ENCODE data around the gene ISCA1. TPM values are rescaled to one million over a fixed set of nuclear protein-coding genes. Genes with fewer than 3 reads are reported as not detected.
"Not testable (repeated sequence)": the region's sequence is repeated elsewhere in the genome, so short reads cannot be mapped to it uniquely, and the experiment has no call there.

Gene ISCA1
- total RNA-seq, 6 experiments from 2014 or later, result 15.6 to 37.2 (median 26.7) TPM

- 87% methylated on average over 4 of the region's 5 CpGs for WGBS (ENCODE audit: insufficient coverage, low coverage, low lambda C conversion rate, missing lambda C conversion rate)
- ATAC-seq (no peak), DNase-seq (no peak)
- Histone ChIP-seq H3K27me3 (no peaks in the 10 kb centered on the region), H3K27ac (no peak overlapping the region), H3K4me3 (no peak overlapping the region), H3K9me3 (no peaks in the 10 kb centered on the region), H3K36me3 (peaks cover 0 to 94% (median 50%) of the 10 kb centered on the region in 4 donors), H3K4me1 (no peaks in the 10 kb centered on the region)
- TF ChIP-seq POLR2A (IDR thresholded peaks at IDR 0.05), result no peak
- TF ChIP-seq CTCF (IDR thresholded peaks at IDR 0.05), result no peak
- intact Hi-C loops (cut with DNase I), result no loop called here
Observed at GRCh38 chr9:86321373-86321772, 39.0 kb upstream of the ISCA1 start.

GRCh38 chr9:86318187-86318586 is 35.8 kb upstream of the ISCA1 start:
- H3K27ac ChIP-seq, result no peak overlapping the region
- H3K4me1 ChIP-seq, result no peaks in the 10 kb centered on the region
- DNase-seq (no peak), ATAC-seq (no peak)
- peaks cover 0 to 92% (median 49%) of the 10 kb centered on the region in 4 donors for H3K36me3 ChIP-seq
- intact Hi-C loops (cut with DNase I), result no loop called here
- whole genome bisulfite sequencing (ENCODE audit: insufficient coverage, low coverage, low lambda C conversion rate, missing lambda C conversion rate), result 81% methylated on average over 4 of the region's 4 CpGs
- H3K9me3 ChIP-seq, result no peaks in the 10 kb centered on the region
- no peak overlapping the region for H3K4me3 ChIP-seq
- no peaks in the 10 kb centered on the region for H3K27me3 ChIP-seq
- TF ChIP-seq POLR2A (IDR thresholded peaks at IDR 0.05) (no peak), CTCF (IDR thresholded peaks at IDR 0.05) (no peak)

- H3K4me3 ChIP-seq, result no peak overlapping the region
- H3K27me3 ChIP-seq, result no peaks in the 10 kb centered on the region
- no peak overlapping the region for H3K27ac ChIP-seq
- peaks cover 0 to 74% (median 46%) of the 10 kb centered on the region in 4 donors for H3K36me3 ChIP-seq
- TF ChIP-seq POLR2A (IDR thresholded peaks at IDR 0.05), result no peak
- no peak for TF ChIP-seq CTCF (IDR thresholded peaks at IDR 0.05)
- intact Hi-C loops (cut with DNase I), result no loop called here
- H3K9me3 ChIP-seq, result no peaks in the 10 kb centered on the region
- DNase-seq, result no peak
- 58% methylated on average over 2 of the region's 2 CpGs for WGBS (ENCODE audit: insufficient coverage, low coverage, low lambda C conversion rate, missing lambda C conversion rate)
- H3K4me1 ChIP-seq, result no peaks in the 10 kb centered on the region
- ATAC-seq, result no peak
Observed at GRCh38 chr9:86315078-86315477, 32.7 kb upstream of the ISCA1 start.

- H3K4me3 ChIP-seq; H3K4me1 ChIP-seq; DNase-seq; H3K27ac ChIP-seq; H3K27me3 ChIP-seq; ATAC-seq; H3K9me3 ChIP-seq; intact Hi-C loops (cut with DNase I): not testable (repeated sequence)
- H3K36me3 ChIP-seq, result peaks cover 3 to 79% (median 37%) of the 10 kb centered on the region in 4 donors
- 91% methylated on average over 1 of the region's 2 CpGs for WGBS (ENCODE audit: insufficient coverage, low coverage, low lambda C conversion rate, missing lambda C conversion rate)
Observed at GRCh38 chr9:86312959-86313358, 30.6 kb upstream of the ISCA1 start.

GRCh38 chr9:86308687-86309086 is 26.3 kb upstream of the ISCA1 start:
- no peaks in the 10 kb centered on the region for H3K9me3 ChIP-seq
- no peak for DNase-seq
- no peaks in the 10 kb centered on the region for H3K4me1 ChIP-seq
- no peak overlapping the region for H3K4me3 ChIP-seq
- H3K27ac ChIP-seq, result no peak overlapping the region
- ATAC-seq, result no peak
- WGBS (ENCODE audit: insufficient coverage, low coverage, low lambda C conversion rate, missing lambda C conversion rate), result 79% methylated on average over 1 of the region's 1 CpG
- H3K27me3 ChIP-seq, result no peaks in the 10 kb centered on the region
- H3K36me3 ChIP-seq, result peaks cover 3 to 81% (median 42%) of the 10 kb centered on the region in 4 donors
- intact Hi-C loops (cut with DNase I), result no loop called here
- no peak for TF ChIP-seq CTCF (IDR thresholded peaks at IDR 0.05)
- no peak for TF ChIP-seq POLR2A (IDR thresholded peaks at IDR 0.05)

Measured in right lobe of liver (tissue), 6 donors.